Heart left ventricle (tissue), 16 donors: ENCODE measurements around the gene ATP2B2. TPM values are rescaled to one million over a fixed set of nuclear protein-coding genes. Genes with fewer than 3 reads are reported as not detected.

Experiments used
- ATAC-seq, 4 donors: fragments of 200-7000 bp; cut with Tn5 transposase; one replicate each; pipeline ENCODE4 v1.9.1; 2020 to 2022; ENCODE audit warnings: moderate library complexity in 4 of 4, mild to moderate bottlenecking in 3 of 4, moderate number of reproducible peaks in 1 of 4
- DNase-seq, 5 donors: peaks; one replicate each; pipeline ENCODE4 v3.0.0-alpha.2; 2020
- H3K27ac ChIP-seq, 12 donors: fragments of 200-600 bp; sonication (generic) in 4 of 12; one replicate each; pipeline versions ENCODE4 v1.5.0 to v1.8.0; 2016 to 2022; ENCODE audit warnings: mild to moderate bottlenecking in 2 of 12
- H3K27me3 ChIP-seq, 9 donors: fragments of 200-600 bp; sonication (generic) in 2 of 9; one replicate each; pipeline versions ENCODE4 v1.5.1 to v1.8.0; 2016 to 2022; ENCODE audit warnings: mild to moderate bottlenecking in 3 of 9
- H3K36me3 ChIP-seq, 9 donors: fragments of 200-600 bp; sonication (generic) in 2 of 9; one replicate each; pipeline versions ENCODE4 v1.5.0 to v1.8.0; 2018 to 2022; ENCODE audit warnings: mild to moderate bottlenecking in 2 of 9
- H3K4me1 ChIP-seq, 12 donors: fragments of 200-600 bp; sonication (generic) in 4 of 12; one replicate each; pipeline versions ENCODE4 v1.5.0 to v1.8.0; 2016 to 2022; ENCODE audit warnings: mild to moderate bottlenecking in 3 of 12
- H3K4me3 ChIP-seq, 12 donors: fragments of 200-600 bp; sonication (generic) in 4 of 12; one replicate each; pipeline versions ENCODE4 v1.5.0 to v1.8.0; 2017 to 2022; ENCODE audit warnings: mild to moderate bottlenecking in 9 of 12, moderate library complexity in 4 of 12
- H3K9me3 ChIP-seq, 12 donors: fragments of 200-600 bp; sonication (generic) in 4 of 12; one replicate each; pipeline versions ENCODE4 v1.5.0 to v1.8.0; 2016 to 2022; ENCODE audit warnings: mild to moderate bottlenecking in 1 of 12
- CTCF ChIP-seq, 12 donors: fragments of 200-600 bp; sonication (generic) in 4 of 12; IDR thresholded peaks; one replicate each; pipeline versions ENCODE4 v1.5.0 to v1.8.0; 2018 to 2022; ENCODE audit warnings: antibody characterized with exemption in 12 of 12, mild to moderate bottlenecking in 5 of 12
- POLR2A ChIP-seq, 2 donors: fragments of 450-650 bp; IDR thresholded peaks; one replicate each; pipeline ENCODE4 v1.6.1; 2017; ENCODE audit warnings: antibody characterized with exemption in 2 of 2, mild to moderate bottlenecking in 2 of 2, moderate library complexity in 2 of 2
- whole genome bisulfite sequencing, 4 donors: extraction: QIAGEN DNeasy Blood & Tissue Kit in 2 of 4; methylation state at CpG; one replicate each; pipeline versions ENCODE4 v1.1.5 to v1.1.7; 2013 to 2018; 5-methylcytosine and 5-hydroxymethylcytosine counted together
- intact Hi-C, 10 donors: fragments of 100-400 bp; cut with DNase I; formaldehyde crosslinking; loops; one replicate each; pipeline versions ENCODE4 v1.11.1 to v1.14.2; 2022
- polyA plus RNA-seq, 2 donors: library from polyadenylated mRNA; stranded (reverse); fragments of 200-250 nt; gene quantifications; one replicate each; pipeline ENCODE4 v1.2.3, GENCODE V29; 2013
- total RNA-seq, 9 donors: library from RNA; depleted of rRNA in 2 of 9; stranded (reverse); fragments of >200 nt in 2 of 9; fragmentation: NEBNext Ultra II Directional in 3 of 9; extraction: Animal tissue kit (Norgen Biotek cat#: 25700) in 3 of 9; gene quantifications; one replicate each; pipeline versions ENCODE4 v1.1.0 to v1.2.4, GENCODE V29; 2016 to 2023
- donor health status: ischemic (EF 13 %, LVEDD 7.1; RV severe dilation, severe dysfunction).
- donor health status: healthy with polysubstance abuse.
- donor health status: DM: no; HTN: yes; CAD: no.
- donor health status: DM: no; HTN: no; CAD: no.
- donor health status: ischemic (EF 25% LVEDD 6.9; RV normal size, moderate dysfunction).
- donor health status: ischemic (EF 25% LVEDD 5.7; RV mildly dilated, moderate dysfunction).
- donor health status: healthy.
- donor health status: DM: yes; HTN: yes; CAD: no.
- donor health status: ischemic (EF 35%, LVEDD 5.7; RV mildly dilated, moderate dysfunction).
- donor health status: nonischemic (EF 11% LVEDD 7.7; RV severe dilation, severe dysfunction).
- donor health status: DM: yes; HTN: yes; CAD: no.
- donor health status: PGD.
- donor health status: ischemic (EF 29% LVEDD 5.4; RV normal size, mild dysfunction).
- donor health status: nonischemic (EF 23%, LVEDD 6.1; RV moderate dilation, normal function).

Gene ATP2B2
- total and polyA plus RNA-seq, 11 donors, result 0.01 to 0.35 (median 0.12) TPM; not detected in 3

DNA sequence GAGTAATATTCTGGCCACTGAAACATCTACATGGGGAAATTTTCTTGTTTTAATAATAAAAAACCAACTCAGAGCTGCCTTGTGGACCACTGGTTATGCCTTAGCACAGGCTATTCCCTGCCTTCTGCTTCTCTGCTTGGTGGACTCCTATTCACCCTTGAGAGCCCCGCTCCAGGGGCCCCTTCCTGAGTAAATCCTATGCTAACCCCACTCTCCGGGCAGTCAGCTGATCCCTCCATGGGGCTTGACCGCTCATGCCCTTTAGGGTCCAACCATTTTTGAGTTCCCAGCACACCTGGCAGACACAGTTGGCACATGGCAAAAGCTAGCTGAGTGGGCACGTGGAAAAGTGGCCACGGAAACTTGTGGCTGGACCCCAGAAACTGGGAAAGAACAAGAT, 38.2 kb downstream of the ATP2B2 start:
- ATAC-seq, result no peak
- Histone ChIP-seq H3K36me3 (no peaks in the 10 kb centered on the region), H3K27me3 (peaks cover 3 to 44% (median 22%) of the 10 kb centered on the region in 9 donors), H3K4me1 (no peaks in the 10 kb centered on the region), H3K9me3 (no peaks in the 10 kb centered on the region), H3K27ac (no peak overlapping the region), H3K4me3 (no peak overlapping the region)
- no peak for TF ChIP-seq POLR2A (IDR thresholded peaks at IDR 0.05)
- DNase-seq, result no peak
- WGBS, 4 donors, result 83 to 91% (median 88%) methylated on average over 5 of the region's 5 CpGs
- intact Hi-C loops, result no loop called here

DNA sequence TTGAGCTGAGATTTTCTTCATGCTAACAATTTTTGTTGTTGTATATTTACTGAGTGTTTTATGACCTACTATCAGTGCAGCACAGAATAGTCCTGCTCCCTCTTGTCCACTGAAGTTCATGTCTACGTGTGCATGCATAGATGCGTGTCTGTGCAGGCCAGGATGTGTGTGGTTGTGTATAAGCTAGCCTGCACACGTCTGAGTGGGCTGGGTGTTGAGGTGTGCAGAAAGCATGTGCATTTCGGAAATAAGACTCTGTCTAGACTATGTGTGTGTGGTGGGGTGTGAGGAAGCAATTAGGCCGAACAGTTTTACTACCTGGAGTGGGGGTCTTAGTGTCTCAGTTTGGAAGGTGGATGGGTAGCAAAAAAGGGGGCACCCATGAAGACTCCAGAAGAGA, 39.2 kb downstream of the ATP2B2 start:
- intact Hi-C loops, result no loop called here
- TF ChIP-seq POLR2A (IDR thresholded peaks at IDR 0.05) (no peak), CTCF (IDR thresholded peaks at IDR 0.05) (no peak)
- Histone ChIP-seq H3K4me3 (no peak overlapping the region), H3K27ac (no peak overlapping the region), H3K4me1 (no peaks in the 10 kb centered on the region), H3K9me3 (no peaks in the 10 kb centered on the region), H3K27me3 (peaks cover 3 to 44% (median 19%) of the 10 kb centered on the region in 9 donors), H3K36me3 (no peaks in the 10 kb centered on the region)
- WGBS, 4 donors, result 76 to 86% (median 83%) methylated on average over 5 of the region's 5 CpGs
- ATAC-seq (no peak), DNase-seq (no peak)

DNA sequence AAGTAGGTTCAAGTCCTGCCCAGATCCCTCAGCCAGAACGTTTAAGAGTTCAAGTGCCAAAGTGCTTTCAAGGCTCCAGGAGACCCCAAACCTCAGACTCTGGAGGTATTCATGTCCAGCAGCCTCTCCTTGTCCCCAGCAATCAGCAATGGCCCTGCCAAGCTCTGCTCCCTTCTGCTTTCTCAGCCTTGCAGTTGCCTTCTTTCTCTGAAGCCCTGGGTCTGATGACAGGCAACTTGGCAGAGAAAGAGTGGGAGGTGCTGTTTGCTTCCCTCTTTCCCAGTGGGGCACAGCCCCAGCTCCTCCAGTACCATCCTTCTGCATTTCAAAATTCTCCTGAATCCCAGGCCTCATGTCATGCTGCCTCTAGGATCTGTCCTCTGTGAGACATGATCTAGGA, 40.2 kb downstream of the ATP2B2 start:
- TF ChIP-seq CTCF (IDR thresholded peaks at IDR 0.05) (no peak), POLR2A (IDR thresholded peaks at IDR 0.05) (no peak)
- WGBS, 4 donors, result 29 to 64% (median 44%) methylated on average over 1 of the region's 1 CpG
- no peak overlapping the region for H3K27ac ChIP-seq
- H3K4me3 ChIP-seq, result no peak overlapping the region
- H3K9me3 ChIP-seq, result no peaks in the 10 kb centered on the region
- no peaks in the 10 kb centered on the region for H3K36me3 ChIP-seq
- peaks cover 0 to 33% (median 13%) of the 10 kb centered on the region in 9 donors for H3K27me3 ChIP-seq
- intact Hi-C loops, result no loop called here
- DNase-seq, result no peak
- no peaks in the 10 kb centered on the region for H3K4me1 ChIP-seq
- ATAC-seq, result no peak

GRCh38 chr3:10463533-10464434, 41.6 kb downstream of the ATP2B2 start:
- Histone ChIP-seq H3K27ac (no peak overlapping the region), H3K36me3 (no peaks in the 10 kb centered on the region), H3K4me3 (no peak overlapping the region), H3K9me3 (no peaks in the 10 kb centered on the region), H3K4me1 (no peaks in the 10 kb centered on the region), H3K27me3 (peaks cover 0 to 20% (median 0%) of the 10 kb centered on the region in 9 donors)
- intact Hi-C loops, result no loop called here
- ATAC-seq, result no peak
- WGBS, 4 donors, result 71 to 79% (median 76%) methylated on average over 10 to 21 of the region's 21 CpGs
- no peak for TF ChIP-seq POLR2A (IDR thresholded peaks at IDR 0.05)
- no peak for TF ChIP-seq CTCF (IDR thresholded peaks at IDR 0.05)
- DNase-seq, result no peak
